Subcutaneous adipose tissue (tissue), 4 donors: ENCODE data around the gene XYLT1. TPM values are rescaled to one million over a fixed set of nuclear protein-coding genes. Genes with fewer than 3 reads are reported as not detected.

Experiments
- CTCF ChIP-seq: fragments of 450-650 bp; IDR thresholded peaks from one replicate; pipeline ENCODE4 v1.5.1; 2016; ENCODE audit warnings: low read depth, mild to moderate bottlenecking, control low read depth, antibody characterized with exemption, moderate library complexity
- total RNA-seq, 4 donors: library from RNA; depleted of rRNA; stranded (reverse); fragments of >200 nt; gene quantifications; one replicate each; pipeline ENCODE4 v1.1.0, GENCODE V29; 2016

The XYLT1 gene
- total RNA-seq, 4 donors from 2014 or later, result 21.7 to 27.5 (median 26.1) TPM

- no peak for TF ChIP-seq CTCF
These were observed 156.8 kb downstream of the XYLT1 start for GRCh38 chr16:17313793-17314547.

GRCh38 chr16:17313085-17313611 is 157.6 kb downstream of the XYLT1 start:
- TF ChIP-seq CTCF, result no peak

- no peak for TF ChIP-seq CTCF
These were observed 158.6 kb downstream of the XYLT1 start for GRCh38 chr16:17312094-17312710.

GRCh38 chr16:17311333-17312093 is 159.2 kb downstream of the XYLT1 start:
- TF ChIP-seq CTCF, result no peak

- TF ChIP-seq CTCF, result no peak
These were observed 161.2 kb downstream of the XYLT1 start for GRCh38 chr16:17309510-17309909.

GRCh38 chr16:17308186-17308585 is 162.6 kb downstream of the XYLT1 start:
- TF ChIP-seq CTCF, result no peak

- no peak for TF ChIP-seq CTCF
These were observed 163.3 kb downstream of the XYLT1 start for GRCh38 chr16:17307504-17307903.
